HepG2 (cell line): ENCODE results near the gene MIA. TPM values are rescaled to one million over a fixed set of nuclear protein-coding genes. Genes with fewer than 3 reads are reported as not detected.

Source experiments
- ASH2L ChIP-seq: fragments of 300-600, 200-600 bp; sonication (generic); IDR thresholded peaks from 2 replicates; pipeline ENCODE4 v1.7.0; 2017; ENCODE audit warnings: low read depth, mild to moderate bottlenecking, moderate library complexity, mixed read lengths, low read length; ENCODE audit not compliant: insufficient read length
- BORCS8-MEF2B ChIP-seq: sonication (generic); formaldehyde crosslinking; IDR thresholded peaks from 2 replicates; pipeline ENCODE4 v1.8.0; 2022; ENCODE audit warnings: mild to moderate bottlenecking, missing genetic modification reagents
- ELF4 ChIP-seq: sonication (generic); formaldehyde crosslinking; IDR thresholded peaks from 2 replicates; pipeline ENCODE4 v1.5.0; 2020; ENCODE audit warnings: missing genetic modification reagents, mild to moderate bottlenecking, moderate library complexity, borderline replicate concordance
- ETV5 ChIP-seq: IDR thresholded peaks from 2 replicates; pipeline ENCODE4 v1.6.1; 2018; ENCODE audit warnings: missing biosample characterization, missing genetic modification reagents, inconsistent platforms, borderline replicate concordance
- MATR3 ChIP-seq: sonication (generic); formaldehyde crosslinking; IDR thresholded peaks from 2 replicates; pipeline ENCODE4 v1.4.0; 2020; ENCODE audit warnings: missing genetic modification reagents
- MXI1 ChIP-seq: IDR thresholded peaks from 3 replicates; pipeline ENCODE4 v1.6.1; 2012; ENCODE audit warnings: low read depth, low read length, inconsistent platforms, borderline replicate concordance
- MZF1 ChIP-seq: sonication (generic); formaldehyde crosslinking; IDR thresholded peaks from 2 replicates; pipeline ENCODE4 v1.8.1; 2023; ENCODE audit warnings: mild to moderate bottlenecking, missing genetic modification reagents, borderline replicate concordance
- RAD21 ChIP-seq: fragments of 450-650 bp; formaldehyde crosslinking; IDR thresholded peaks from 2 replicates; pipeline ENCODE4 v1.5.0; 2020; ENCODE audit warnings: mild to moderate bottlenecking
- SALL2 ChIP-seq: sonication (generic); formaldehyde crosslinking; IDR thresholded peaks from 2 replicates; pipeline ENCODE4 v1.8.1; 2023; ENCODE audit warnings: mild to moderate bottlenecking, missing genetic modification reagents, inconsistent platforms
- SMAD1 ChIP-seq: sonication (generic); formaldehyde crosslinking; IDR thresholded peaks from 2 replicates; pipeline ENCODE4 v1.4.0; 2020; ENCODE audit warnings: missing genetic modification reagents, low read depth, mild to moderate bottlenecking, borderline replicate concordance
- SP1 ChIP-seq, 2 experiments: fragments of 450-650 bp in 1 of 2; sonication (generic) in 1 of 2; formaldehyde crosslinking in 1 of 2; IDR thresholded peaks; 2 replicates each; pipeline versions ENCODE4 v1.4.0 to v1.6.1; 2016 to 2020; ENCODE audit warnings: missing genetic modification reagents in 1 of 2
- TBX3 ChIP-seq: fragments of 450-650 bp; IDR thresholded peaks from 2 replicates; pipeline ENCODE4 v1.6.1; 2017; ENCODE audit warnings: antibody characterized with exemption, mild to moderate bottlenecking, inconsistent platforms, borderline replicate concordance
- TFAP4 ChIP-seq: sonication (generic); IDR thresholded peaks from 2 replicates; pipeline ENCODE4 v1.6.1; 2016; ENCODE audit warnings: low read depth, borderline replicate concordance
- THAP7 ChIP-seq: sonication (generic); formaldehyde crosslinking; IDR thresholded peaks from 2 replicates; pipeline ENCODE4 v1.8.1; 2023; ENCODE audit warnings: mild to moderate bottlenecking, missing genetic modification reagents
- ZBTB39 ChIP-seq: sonication (generic); formaldehyde crosslinking; IDR thresholded peaks from 2 replicates; pipeline ENCODE4 v1.5.0; 2020; ENCODE audit warnings: missing genetic modification reagents
- ZFX ChIP-seq: sonication (generic); formaldehyde crosslinking; IDR thresholded peaks from 2 replicates; pipeline ENCODE4 v1.4.0; 2020; ENCODE audit warnings: mild to moderate bottlenecking, low read depth, missing genetic modification reagents, moderate library complexity
- ZMYM2 ChIP-seq: sonication (generic); formaldehyde crosslinking; IDR thresholded peaks from 2 replicates; pipeline ENCODE4 v1.8.0; 2022; ENCODE audit warnings: mild to moderate bottlenecking, missing genetic modification reagents
- ZNF296 ChIP-seq: sonication (generic); formaldehyde crosslinking; conservative IDR thresholded peaks from 2 replicates; pipeline ENCODE4 v1.5.0; 2020; ENCODE audit warnings: mild to moderate bottlenecking, missing genetic modification reagents
- ZNF512B ChIP-seq: sonication (generic); formaldehyde crosslinking; IDR thresholded peaks from 2 replicates; pipeline ENCODE4 v1.5.1; 2020; ENCODE audit warnings: missing genetic modification reagents, mild to moderate bottlenecking, borderline replicate concordance
- ZNF619 ChIP-seq: sonication (generic); formaldehyde crosslinking; IDR thresholded peaks from 2 replicates; pipeline ENCODE4 v1.4.0; 2020; ENCODE audit warnings: mild to moderate bottlenecking, missing genetic modification reagents
- ZNF678 ChIP-seq: sonication (generic); formaldehyde crosslinking; IDR thresholded peaks from 2 replicates; pipeline ENCODE4 v1.4.0; 2020; ENCODE audit warnings: mild to moderate bottlenecking, missing genetic modification reagents
- ZNF703 ChIP-seq: sonication (generic); formaldehyde crosslinking; IDR thresholded peaks from 2 replicates; pipeline ENCODE4 v1.5.1; 2020; ENCODE audit warnings: missing genetic modification reagents, mild to moderate bottlenecking, moderate library complexity, borderline replicate concordance
- polyA plus RNA-seq, 8 experiments: library from polyadenylated mRNA; depleted of rRNA in 3 of 8; stranded (reverse) in 7 of 8; unstranded in 1 of 8; fragments of >200 nt; fragmentation: Illumina TruSeq in 4 of 8; extraction: Trizol in 4 of 8; gene quantifications; 2 replicates each; pipeline versions ENCODE4 v1.2.1 to v1.2.3, GENCODE V29; 2011 to 2016; ENCODE audit warnings: low read depth in 4 of 8, missing spikeins in 1 of 8, mixed read lengths in 1 of 8; ENCODE audit not compliant: insufficient read depth in 1 of 8
- total RNA-seq, 5 experiments: library from RNA; depleted of rRNA; stranded (reverse); fragments of >200 nt; fragmentation: Illumina TruSeq; extraction: Trizol; gene quantifications; 2 replicates each; pipeline ENCODE4 v1.2.3, GENCODE V29; 2016; ENCODE audit warnings: low read depth in 1 of 5

The MIA gene
- total and polyA plus RNA-seq, 2 of the 13 experiments (the other 11 are each of a cell fraction or from before 2014, with no cell fraction given) = 0.61 TPM; not detected in 1

- TF ChIP-seq ZNF512B (CRISPR knock-in tag) (no peak), MZF1 (CRISPR knock-in tag) (no peak), MATR3 (CRISPR knock-in tag) (no peak), ZNF678 (CRISPR knock-in tag) (no peak), THAP7 (CRISPR knock-in tag) (no peak), ETV5 (CRISPR knock-in tag) (peak; percentile 42; the same call in 1 of the 2 replicates), TFAP4 (peak; percentile 95; the same call in 1 of the 2 replicates), SP1 (IDR thresholded peaks at IDR 0.05) (peak; percentile 67), SP1 (CRISPR knock-in tag; IDR thresholded peaks at IDR 0.05) (peak; percentile 97), RAD21 (CRISPR knock-in tag) (0 out of 2 replicates have a peak, but pooled peaks have one; percentile 11), ZNF619 (0 out of 2 replicates have a peak, but pooled peaks have one; percentile 38), ASH2L (peak; percentile 47), MXI1 (peak; percentile 52; the same call in 1 of the 3 replicates), ELF4 (CRISPR knock-in tag) (0 out of 2 replicates have a peak, but pooled peaks have one; percentile 83), ZFX (peak; percentile 94), ZNF703 (no peak), ZMYM2 (CRISPR knock-in tag) (0 out of 2 replicates have a peak, but pooled peaks have one; percentile 56), ZNF296 (CRISPR knock-in tag) (no peak), SALL2 (CRISPR knock-in tag) (peak; percentile 77), BORCS8-MEF2B (CRISPR knock-in tag) (peak; percentile 65; the same call in 1 of the 2 replicates), ZBTB39 (CRISPR knock-in tag) (no peak), TBX3 (0 out of 2 replicates have a peak, but pooled peaks have one; percentile 25), SMAD1 (CRISPR knock-in tag) (0 out of 2 replicates have a peak, but pooled peaks have one; percentile 68)
These were observed 2.8 kb downstream of the MIA start, which contains the start of gene RAB4B (continued) for GRCh38 chr19:40777937-40778705.
